MM.1S (cell line): ENCODE measurements around the gene HOXB6.

ENCODE experiments used
- DNase-seq: peaks from one replicate; pipeline ENCODE4 v3.0.0-alpha.2; 2015
- H2AFZ ChIP-seq: fragments of 300-600 bp; sonication (generic); 2 replicates; pipeline ENCODE4 v1.6.0; 2016; ENCODE audit warnings: antibody characterized with exemption, low read length
- H3F3A ChIP-seq: fragments of 300-600 bp; sonication (generic); 2 replicates; pipeline ENCODE4 v1.6.1; 2016; ENCODE audit warnings: mild to moderate bottlenecking, antibody characterized with exemption, low read length, moderate library complexity, mixed read lengths; ENCODE audit not compliant: insufficient read depth
- H3K27ac ChIP-seq: fragments of 300-600 bp; sonication (generic); 2 replicates; pipeline ENCODE4 v1.5.1; 2016; ENCODE audit warnings: mild to moderate bottlenecking, low read length
- H3K27me3 ChIP-seq: fragments of 300-600 bp; sonication (generic); replicated peaks from 2 replicates; pipeline ENCODE4 v1.6.0; 2016; ENCODE audit warnings: low read length; ENCODE audit not compliant: insufficient read depth
- H3K36me3 ChIP-seq: fragments of 300-600 bp; sonication (generic); replicated peaks from 2 replicates; pipeline ENCODE4 v1.6.1; 2016; ENCODE audit warnings: mild to moderate bottlenecking, low read length, mixed read lengths; ENCODE audit not compliant: insufficient read depth
- H3K4me1 ChIP-seq: fragments of 300-600 bp; sonication (generic); 2 replicates; pipeline ENCODE4 v1.6.1; 2016; ENCODE audit warnings: low read length, mixed read lengths
- H3K4me2 ChIP-seq: fragments of 300-600 bp; sonication (generic); 2 replicates; pipeline ENCODE4 v1.6.0; 2016; ENCODE audit warnings: low read depth, low read length
- H3K4me3 ChIP-seq: fragments of 300-600 bp; sonication (generic); 2 replicates; pipeline ENCODE4 v1.5.1; 2016; ENCODE audit warnings: low read length, mixed read lengths
- H3K79me2 ChIP-seq: fragments of 300-600 bp; sonication (generic); 2 replicates; pipeline ENCODE4 v1.6.1; 2016; ENCODE audit warnings: mixed run types, low read length, mixed read lengths
- H3K9ac ChIP-seq: fragments of 300-600 bp; sonication (generic); 2 replicates; pipeline ENCODE4 v1.6.1; 2016; ENCODE audit warnings: low read length, mixed read lengths
- H3K9me2 ChIP-seq: fragments of 300-600 bp; sonication (generic); replicated peaks from 2 replicates; pipeline ENCODE4 v1.6.1; 2016; ENCODE audit warnings: mild to moderate bottlenecking, low read length, mixed read lengths; ENCODE audit not compliant: insufficient read depth
- H3K9me3 ChIP-seq: fragments of 300-600 bp; sonication (generic); replicated peaks from 2 replicates; pipeline ENCODE4 v1.6.1; 2016; ENCODE audit warnings: mild to moderate bottlenecking, low read length, mixed read lengths; ENCODE audit not compliant: insufficient read depth
- H4K20me1 ChIP-seq: fragments of 300-600 bp; sonication (generic); 2 replicates; pipeline ENCODE4 v1.6.1; 2016; ENCODE audit warnings: mild to moderate bottlenecking, low read length, moderate library complexity, mixed read lengths; ENCODE audit not compliant: insufficient read depth
- CTCF ChIP-seq: fragments of 300-600 bp; sonication (generic); IDR thresholded peaks from 2 replicates; pipeline ENCODE4 v1.5.1; 2016; ENCODE audit warnings: antibody characterized with exemption, low read length, mixed read lengths
- EZH2 ChIP-seq: fragments of 300-600 bp; sonication (generic); optimal IDR thresholded peaks from 2 replicates; pipeline ENCODE3; 2017; ENCODE audit warnings: low read depth, mild to moderate bottlenecking, antibody characterized with exemption, low read length, mixed read lengths
- EZH2phosphoT487 ChIP-seq: fragments of 300-600 bp; sonication (generic); IDR thresholded peaks from 2 replicates; pipeline ENCODE4 v1.6.1; 2018; ENCODE audit warnings: antibody characterized with exemption, low read length

The HOXB6 gene

DNA sequence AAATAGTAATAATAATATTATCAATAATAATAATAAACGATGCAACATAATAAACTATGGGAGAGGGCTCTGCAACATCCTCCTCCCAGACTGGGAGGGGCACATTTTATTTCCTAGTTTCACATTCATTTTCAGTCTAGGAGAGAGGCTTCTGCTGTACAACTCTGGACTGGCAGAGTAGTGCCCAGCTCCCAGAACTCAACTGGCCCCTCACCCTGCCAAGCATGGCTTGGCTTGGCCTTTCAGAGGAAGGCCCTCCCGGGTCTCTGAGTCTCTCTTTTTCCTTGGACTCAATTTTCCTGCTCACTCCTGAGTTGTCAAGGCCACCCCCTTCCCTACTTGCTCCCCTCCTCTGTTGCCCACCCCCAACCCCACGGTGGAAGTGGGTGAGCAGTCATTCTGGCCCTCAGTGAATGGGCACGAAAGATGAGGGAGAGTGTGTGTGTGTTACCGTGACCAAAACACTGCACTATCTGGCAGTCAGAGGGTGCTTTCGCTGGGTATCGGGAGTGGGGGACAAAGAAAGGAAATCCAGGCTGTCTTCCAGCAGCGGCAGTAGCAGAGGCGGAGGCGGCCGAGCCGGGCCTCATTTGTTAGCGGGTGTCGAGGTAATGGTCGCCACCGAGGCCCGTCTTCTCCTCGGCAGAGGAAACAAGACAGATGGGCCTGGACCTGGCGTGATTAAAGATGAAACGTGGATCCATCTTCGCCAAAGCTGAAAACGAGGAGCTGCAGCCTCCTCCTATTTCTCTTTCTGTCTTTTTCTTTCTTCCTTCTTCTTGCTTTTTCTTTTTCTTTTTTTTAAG is 28.9 kb downstream of the HOXB6 start:
- Histone ChIP-seq H3K9me3 (no peaks in the 10 kb centered on the region), H3K27ac (no peak overlapping the region), H3K36me3 (no peaks in the 10 kb centered on the region), H3K4me2 (peak overlapping the region; percentile 19; the same call in 1 of the 2 replicates), H3K79me2 (peaks cover 12% of the 10 kb centered on the region), H4K20me1 (no peaks in the 10 kb centered on the region), H3K9ac (no peak overlapping the region), H3F3A (no peaks in the 10 kb centered on the region), H3K4me3 (no peak overlapping the region), H3K27me3 (no peaks in the 10 kb centered on the region), H3K9me2 (no peaks in the 10 kb centered on the region), H2AFZ (no peak overlapping the region), H3K4me1 (peaks cover 8% of the 10 kb centered on the region)
- DNase-seq = peak; percentile 33
- TF ChIP-seq EZH2phosphoT487 = no peak
- no peak for TF ChIP-seq CTCF
- no peak for TF ChIP-seq EZH2

- no peaks in the 10 kb centered on the region for H3K9me3 ChIP-seq
- TF ChIP-seq CTCF (no peak), EZH2phosphoT487 (no peak), EZH2 (no peak)
- no peak overlapping the region for H3K4me2 ChIP-seq
- H2AFZ ChIP-seq = no peak overlapping the region
- H3K4me1 ChIP-seq = peaks cover 8% of the 10 kb centered on the region
- no peak overlapping the region for H3K27ac ChIP-seq
- no peaks in the 10 kb centered on the region for H4K20me1 ChIP-seq
- no peaks in the 10 kb centered on the region for H3K36me3 ChIP-seq
- H3K27me3 ChIP-seq = no peaks in the 10 kb centered on the region
- no peaks in the 10 kb centered on the region for H3F3A ChIP-seq
- no peak for DNase-seq
- H3K79me2 ChIP-seq = peaks cover 12% of the 10 kb centered on the region
- no peak overlapping the region for H3K4me3 ChIP-seq
- H3K9me2 ChIP-seq = no peaks in the 10 kb centered on the region
- H3K9ac ChIP-seq = no peak overlapping the region
Observed at GRCh38 chr17:48575066-48575582, 29.7 kb downstream of the HOXB6 start.

DNA sequence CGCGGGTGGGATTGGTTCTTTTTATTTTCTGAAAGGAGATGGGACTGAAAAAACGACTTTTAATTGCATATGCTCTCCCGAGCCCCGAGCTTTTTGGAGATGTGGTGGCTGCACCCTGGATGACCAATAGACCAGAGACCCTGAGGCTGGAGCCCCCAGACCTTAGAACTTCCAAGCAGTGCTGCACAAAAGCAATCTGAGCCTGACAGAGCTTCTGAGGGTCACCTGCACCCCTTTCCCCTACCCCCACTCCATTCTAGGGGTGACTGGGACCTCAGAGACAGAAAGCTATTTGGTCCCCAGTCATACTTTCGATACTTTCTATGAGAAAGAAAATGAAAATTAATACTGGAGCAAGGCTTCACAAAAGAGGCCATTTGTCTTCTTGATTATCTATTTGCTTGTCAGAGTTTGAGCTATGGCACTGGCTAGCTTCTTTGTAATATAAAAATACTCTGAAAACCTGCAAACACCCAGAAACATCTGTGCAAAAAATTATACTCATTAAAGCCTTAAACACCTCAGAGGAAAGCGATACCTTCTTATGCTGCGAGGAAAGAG is 30.2 kb downstream of the HOXB6 start:
- Histone ChIP-seq H2AFZ (no peak overlapping the region), H3K9ac (no peak overlapping the region), H3K4me3 (no peak overlapping the region), H4K20me1 (no peaks in the 10 kb centered on the region), H3K4me2 (no peak overlapping the region), H3K27me3 (no peaks in the 10 kb centered on the region), H3K9me3 (no peaks in the 10 kb centered on the region), H3K36me3 (no peaks in the 10 kb centered on the region), H3K79me2 (peaks cover 12% of the 10 kb centered on the region), H3F3A (no peaks in the 10 kb centered on the region), H3K4me1 (peaks cover 8% of the 10 kb centered on the region), H3K27ac (no peak overlapping the region), H3K9me2 (no peaks in the 10 kb centered on the region)
- DNase-seq = no peak
- no peak for TF ChIP-seq CTCF
- TF ChIP-seq EZH2phosphoT487 = no peak
- TF ChIP-seq EZH2 = no peak
